ENCODE results near the gene GPR45.

DNA sequence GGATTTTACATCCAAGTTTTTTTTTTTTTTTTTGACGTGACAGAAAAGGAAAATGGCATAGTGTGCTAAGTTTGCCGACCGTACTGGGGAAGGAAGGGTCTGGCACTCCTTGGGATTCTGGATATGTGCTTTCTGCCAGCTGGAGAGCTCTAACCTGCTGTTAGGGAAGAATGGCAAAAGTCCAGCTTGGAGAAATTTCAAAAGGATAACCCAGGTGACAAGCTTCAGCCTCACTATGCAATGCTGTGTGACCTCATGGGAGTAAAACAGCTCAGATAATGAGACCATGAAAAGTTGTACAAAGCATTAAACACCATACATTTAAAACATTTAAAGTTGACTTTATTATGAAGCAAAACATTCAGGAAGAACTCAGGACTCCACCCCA, 10.3 kb upstream of the GPR45 start:
- TF ChIP-seq EZH2 (IDR thresholded peaks at IDR 0.05; ENCODE audit: borderline replicate concordance, low read depth, low read length, severe bottlenecking): no peak
- TF ChIP-seq, protein P1, sequence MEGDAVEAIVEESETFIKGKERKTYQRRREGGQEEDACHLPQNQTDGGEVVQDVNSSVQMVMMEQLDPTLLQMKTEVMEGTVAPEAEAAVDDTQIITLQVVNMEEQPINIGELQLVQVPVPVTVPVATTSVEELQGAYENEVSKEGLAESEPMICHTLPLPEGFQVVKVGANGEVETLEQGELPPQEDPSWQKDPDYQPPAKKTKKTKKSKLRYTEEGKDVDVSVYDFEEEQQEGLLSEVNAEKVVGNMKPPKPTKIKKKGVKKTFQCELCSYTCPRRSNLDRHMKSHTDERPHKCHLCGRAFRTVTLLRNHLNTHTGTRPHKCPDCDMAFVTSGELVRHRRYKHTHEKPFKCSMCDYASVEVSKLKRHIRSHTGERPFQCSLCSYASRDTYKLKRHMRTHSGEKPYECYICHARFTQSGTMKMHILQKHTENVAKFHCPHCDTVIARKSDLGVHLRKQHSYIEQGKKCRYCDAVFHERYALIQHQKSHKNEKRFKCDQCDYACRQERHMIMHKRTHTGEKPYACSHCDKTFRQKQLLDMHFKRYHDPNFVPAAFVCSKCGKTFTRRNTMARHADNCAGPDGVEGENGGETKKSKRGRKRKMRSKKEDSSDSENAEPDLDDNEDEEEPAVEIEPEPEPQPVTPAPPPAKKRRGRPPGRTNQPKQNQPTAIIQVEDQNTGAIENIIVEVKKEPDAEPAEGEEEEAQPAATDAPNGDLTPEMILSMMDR (IDR thresholded peaks at IDR 0.05; ENCODE audit: borderline replicate concordance, extremely low read depth, low read length, poor library complexity, severe bottlenecking): no peak
